Nephron (organoid): Measurements from ENCODE around the gene SH3RF3.

Experiments used
- H3K27ac Mint-ChIP-seq, 3 experiments: 2 replicates each; pipeline ENCODE4 v1.8.0; 2020; ENCODE audit warnings: mixed read lengths in 3 of 3, mild to moderate bottlenecking in 2 of 3, moderate library complexity in 1 of 3
- H3K27me3 Mint-ChIP-seq: 2 replicates; pipeline ENCODE4 v1.8.0; 2021; ENCODE audit warnings: low read depth, mild to moderate bottlenecking, moderate library complexity, mixed read lengths
- H3K36me3 Mint-ChIP-seq: 2 replicates; pipeline ENCODE4 v1.8.0; 2020; ENCODE audit warnings: low read depth, mixed read lengths
- H3K4me1 Mint-ChIP-seq: 2 replicates; pipeline ENCODE4 v1.8.0; 2020; ENCODE audit warnings: mixed read lengths
- H3K4me3 Mint-ChIP-seq, 3 experiments: 2 replicates each; pipeline ENCODE4 v1.8.0; 2020; ENCODE audit warnings: mild to moderate bottlenecking in 3 of 3, mixed read lengths in 3 of 3, moderate library complexity in 2 of 3
- H3K9me3 Mint-ChIP-seq: 2 replicates; pipeline ENCODE4 v1.8.0; 2020; ENCODE audit warnings: mixed read lengths
- TF ChIP-seq, protein P1 (sequence below), 3 experiments: fragments of 200-600 bp; sonication (generic); IDR thresholded peaks; one replicate each; pipeline ENCODE4 v1.5.0; 2021; ENCODE audit warnings: antibody characterized with exemption in 3 of 3; ENCODE audit not compliant: unreplicated experiment in 3 of 3

SH3RF3 gene

DNA sequence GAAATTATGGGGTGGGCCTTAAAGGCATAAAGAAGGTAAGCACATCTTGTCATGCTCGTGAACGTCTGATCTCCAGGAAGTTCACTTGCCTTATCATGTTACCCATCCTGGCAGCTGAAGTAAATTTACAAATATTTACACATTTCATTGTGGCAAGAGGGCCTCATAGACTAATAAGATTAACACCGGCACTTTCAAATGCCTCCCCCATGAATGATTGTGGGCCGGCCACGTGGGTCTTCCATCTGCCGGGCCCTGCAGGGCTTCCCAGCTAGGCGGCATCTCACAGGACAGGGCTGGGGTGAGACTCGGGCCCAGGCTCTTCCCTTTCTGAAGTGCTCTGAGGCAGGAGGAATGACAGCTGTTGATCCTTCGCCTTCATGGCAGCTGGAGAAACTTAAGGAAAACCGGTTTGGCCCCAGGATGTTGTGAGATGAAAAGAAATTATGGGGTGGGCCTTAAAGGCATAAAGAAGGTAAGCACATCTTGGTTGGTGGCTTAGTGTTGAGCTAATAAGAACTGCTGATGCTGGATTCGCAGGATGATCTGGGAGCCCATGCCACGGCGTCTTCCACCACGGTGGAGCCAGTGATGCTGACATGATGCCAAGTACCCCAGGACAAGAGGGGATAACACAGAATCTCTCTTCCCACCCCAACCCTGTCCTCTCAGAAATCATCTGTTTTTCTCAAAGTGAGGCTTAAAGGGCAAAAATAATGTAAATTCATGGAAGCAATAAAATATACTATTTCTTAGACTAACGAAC lies 308.5 kb downstream of the SH3RF3 start:
- TF ChIP-seq, protein P1, sequence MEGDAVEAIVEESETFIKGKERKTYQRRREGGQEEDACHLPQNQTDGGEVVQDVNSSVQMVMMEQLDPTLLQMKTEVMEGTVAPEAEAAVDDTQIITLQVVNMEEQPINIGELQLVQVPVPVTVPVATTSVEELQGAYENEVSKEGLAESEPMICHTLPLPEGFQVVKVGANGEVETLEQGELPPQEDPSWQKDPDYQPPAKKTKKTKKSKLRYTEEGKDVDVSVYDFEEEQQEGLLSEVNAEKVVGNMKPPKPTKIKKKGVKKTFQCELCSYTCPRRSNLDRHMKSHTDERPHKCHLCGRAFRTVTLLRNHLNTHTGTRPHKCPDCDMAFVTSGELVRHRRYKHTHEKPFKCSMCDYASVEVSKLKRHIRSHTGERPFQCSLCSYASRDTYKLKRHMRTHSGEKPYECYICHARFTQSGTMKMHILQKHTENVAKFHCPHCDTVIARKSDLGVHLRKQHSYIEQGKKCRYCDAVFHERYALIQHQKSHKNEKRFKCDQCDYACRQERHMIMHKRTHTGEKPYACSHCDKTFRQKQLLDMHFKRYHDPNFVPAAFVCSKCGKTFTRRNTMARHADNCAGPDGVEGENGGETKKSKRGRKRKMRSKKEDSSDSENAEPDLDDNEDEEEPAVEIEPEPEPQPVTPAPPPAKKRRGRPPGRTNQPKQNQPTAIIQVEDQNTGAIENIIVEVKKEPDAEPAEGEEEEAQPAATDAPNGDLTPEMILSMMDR (IDR thresholded peaks at IDR 0.05; ENCODE audit: unreplicated experiment in 3 of 3) = no peak
- Mint-ChIP-seq H3K9me3 (peaks cover 22% of the 10 kb centered on the region), H3K4me3 (no peak overlapping the region), H3K27ac (peak overlapping the region in 1 of 3 experiments; percentile 36), H3K27me3 (peaks cover 16% of the 10 kb centered on the region), H3K4me1 (peaks cover 33% of the 10 kb centered on the region), H3K36me3 (peaks cover 25% of the 10 kb centered on the region)

GRCh38 chr2:109438146-109438545 lies 309.1 kb downstream of the SH3RF3 start:
- Mint-ChIP-seq H3K9me3 (peaks cover 26% of the 10 kb centered on the region), H3K36me3 (peaks cover 30% of the 10 kb centered on the region), H3K4me1 (peaks cover 33% of the 10 kb centered on the region), H3K27ac (no peak overlapping the region), H3K27me3 (peaks cover 16% of the 10 kb centered on the region), H3K4me3 (no peak overlapping the region)
- TF ChIP-seq, protein P1 (IDR thresholded peaks at IDR 0.05; ENCODE audit: unreplicated experiment in 3 of 3) = no peak

GRCh38 chr2:109438773-109439389 lies 309.9 kb downstream of the SH3RF3 start:
- peaks cover 16% of the 10 kb centered on the region for H3K27me3 Mint-ChIP-seq
- no peak overlapping the region for H3K27ac Mint-ChIP-seq
- H3K9me3 Mint-ChIP-seq = peaks cover 33% of the 10 kb centered on the region
- H3K4me3 Mint-ChIP-seq = no peak overlapping the region
- peaks cover 37% of the 10 kb centered on the region for H3K36me3 Mint-ChIP-seq
- TF ChIP-seq, protein P1 (IDR thresholded peaks at IDR 0.05; ENCODE audit: unreplicated experiment in 3 of 3) = no peak
- peaks cover 33% of the 10 kb centered on the region for H3K4me1 Mint-ChIP-seq

GRCh38 chr2:109439390-109439786 lies 310.4 kb downstream of the SH3RF3 start:
- Mint-ChIP-seq H3K36me3 (peaks cover 38% of the 10 kb centered on the region), H3K9me3 (peaks cover 33% of the 10 kb centered on the region), H3K27ac (no peak overlapping the region), H3K27me3 (peaks cover 16% of the 10 kb centered on the region), H3K4me1 (peaks cover 33% of the 10 kb centered on the region), H3K4me3 (no peak overlapping the region)
- TF ChIP-seq, protein P1 (IDR thresholded peaks at IDR 0.05; ENCODE audit: unreplicated experiment in 3 of 3) = no peak

- H3K36me3 Mint-ChIP-seq = peaks cover 44% of the 10 kb centered on the region
- no peak overlapping the region for H3K4me3 Mint-ChIP-seq
- H3K27ac Mint-ChIP-seq = no peak overlapping the region
- peaks cover 39% of the 10 kb centered on the region for H3K4me1 Mint-ChIP-seq
- H3K9me3 Mint-ChIP-seq = peaks cover 39% of the 10 kb centered on the region
- TF ChIP-seq, protein P1 (IDR thresholded peaks at IDR 0.05; ENCODE audit: unreplicated experiment in 3 of 3) = no peak
- peaks cover 16% of the 10 kb centered on the region for H3K27me3 Mint-ChIP-seq
Measured at GRCh38 chr2:109439986-109440385, 311.0 kb downstream of the SH3RF3 start.
